ENCODE data around the gene TLDC2. TPM values are rescaled to one million over a fixed set of nuclear protein-coding genes. Genes with fewer than 3 reads are reported as not detected.

The TLDC2 gene
- polyA plus RNA-seq, 1 donor from 2014 or later, result not detected

- H3K27ac ChIP-seq (ENCODE audit: low read length), result no peak overlapping the region
- H2AFZ ChIP-seq (ENCODE audit: low read depth, low read length), result no peak overlapping the region
- no peak for TF ChIP-seq REST (IDR thresholded peaks at IDR 0.05; ENCODE audit: borderline replicate concordance)
- TF ChIP-seq EP300 (conservative IDR thresholded peaks at IDR 0.05; ENCODE audit: poor library complexity, severe bottlenecking), result no peak
- no peak for TF ChIP-seq EZH2 (IDR thresholded peaks at IDR 0.05; ENCODE audit: borderline replicate concordance, insufficient read depth, low read length, poor library complexity, severe bottlenecking)
- no peak for TF ChIP-seq TAF1 (IDR thresholded peaks at IDR 0.05; ENCODE audit: low read depth)
- TF ChIP-seq RAD21 (conservative IDR thresholded peaks at IDR 0.05), result no peak
- no peak for TF ChIP-seq MXI1 (conservative IDR thresholded peaks at IDR 0.05; ENCODE audit: poor library complexity, severe bottlenecking)
- no peak for TF ChIP-seq CTCF (IDR thresholded peaks at IDR 0.05; ENCODE audit: poor library complexity, severe bottlenecking)
- TF ChIP-seq SMC3 (conservative IDR thresholded peaks at IDR 0.05; ENCODE audit: poor library complexity), result no peak
- no peak for TF ChIP-seq POLR2AphosphoS5 (IDR thresholded peaks at IDR 0.05)
- no peaks in the 10 kb centered on the region for H4K20me1 ChIP-seq (ENCODE audit: insufficient read depth)
- no peak overlapping the region for H3K4me3 ChIP-seq (ENCODE audit: low read length)
- H3K4me2 ChIP-seq (ENCODE audit: low read length), result no peak overlapping the region
- no peaks in the 10 kb centered on the region for H3K9me2 ChIP-seq (ENCODE audit: insufficient read depth, low read length)
- H3K9ac ChIP-seq (ENCODE audit: low read length), result no peak overlapping the region
- H3K27me3 ChIP-seq (ENCODE audit: insufficient read depth, low read depth, low read length), result no peaks in the 10 kb centered on the region
- peaks cover 10% of the 10 kb centered on the region for H3K36me3 ChIP-seq (ENCODE audit: insufficient read depth, low read length)
- peaks cover 16% of the 10 kb centered on the region for H3K79me2 ChIP-seq (replicated peaks; ENCODE audit: insufficient read depth, low read length)
- no peaks in the 10 kb centered on the region for H3F3A ChIP-seq (ENCODE audit: insufficient read depth, low read length, poor library complexity, severe bottlenecking)
- H3K9me3 ChIP-seq (ENCODE audit: low read length), result no peaks in the 10 kb centered on the region
Observed at GRCh38 chr20:36827541-36828279, 48.2 kb upstream of the TLDC2 start.

GRCh38 chr20:36830791-36831691 is 44.9 kb upstream of the TLDC2 start:
- no peaks in the 10 kb centered on the region for H3K9me3 ChIP-seq (ENCODE audit: low read length)
- H3K27ac ChIP-seq (ENCODE audit: low read length), result no peak overlapping the region
- H3K79me2 ChIP-seq (replicated peaks; ENCODE audit: insufficient read depth, low read length), result peaks cover 3% of the 10 kb centered on the region
- no peak overlapping the region for H2AFZ ChIP-seq (ENCODE audit: low read depth, low read length)
- H3K9ac ChIP-seq (ENCODE audit: low read length), result no peak overlapping the region
- no peaks in the 10 kb centered on the region for H3F3A ChIP-seq (ENCODE audit: insufficient read depth, low read length, poor library complexity, severe bottlenecking)
- no peak overlapping the region for H3K4me3 ChIP-seq (ENCODE audit: low read length)
- H3K4me2 ChIP-seq (ENCODE audit: low read length), result no peak overlapping the region
- no peaks in the 10 kb centered on the region for H4K20me1 ChIP-seq (ENCODE audit: insufficient read depth)
- no peaks in the 10 kb centered on the region for H3K9me2 ChIP-seq (ENCODE audit: insufficient read depth, low read length)
- H3K36me3 ChIP-seq (ENCODE audit: insufficient read depth, low read length), result peaks cover 10% of the 10 kb centered on the region
- TF ChIP-seq MXI1 (conservative IDR thresholded peaks at IDR 0.05; ENCODE audit: poor library complexity, severe bottlenecking) (no peak), RAD21 (conservative IDR thresholded peaks at IDR 0.05) (no peak), EZH2 (IDR thresholded peaks at IDR 0.05; ENCODE audit: borderline replicate concordance, insufficient read depth, low read length, poor library complexity, severe bottlenecking) (no peak), REST (IDR thresholded peaks at IDR 0.05; ENCODE audit: borderline replicate concordance) (no peak), SMC3 (conservative IDR thresholded peaks at IDR 0.05; ENCODE audit: poor library complexity) (no peak), EP300 (conservative IDR thresholded peaks at IDR 0.05; ENCODE audit: poor library complexity, severe bottlenecking) (no peak)
- H3K27me3 ChIP-seq (ENCODE audit: insufficient read depth, low read depth, low read length), result no peaks in the 10 kb centered on the region

Data from neural cell (in vitro differentiated cells).